ENCODE measurements around the gene LCP2.
A peak's percentile ranks its signal among the peaks of the same experiment; 100 is the strongest.

LCP2 gene

GRCh38 chr5:170297589-170298462, at the start of gene LCP2:
LCP2 (minus strand) TSS chr5:170297777; CDS start chr5:170297611, 166 bp downstream.
- Mint-ChIP-seq H3K27ac (peak within 1 kb of the TSS; percentile 96), H3K4me1 (ENCODE audit: low read depth) (peaks cover 72% of the 10 kb centered on the region)

DNA sequence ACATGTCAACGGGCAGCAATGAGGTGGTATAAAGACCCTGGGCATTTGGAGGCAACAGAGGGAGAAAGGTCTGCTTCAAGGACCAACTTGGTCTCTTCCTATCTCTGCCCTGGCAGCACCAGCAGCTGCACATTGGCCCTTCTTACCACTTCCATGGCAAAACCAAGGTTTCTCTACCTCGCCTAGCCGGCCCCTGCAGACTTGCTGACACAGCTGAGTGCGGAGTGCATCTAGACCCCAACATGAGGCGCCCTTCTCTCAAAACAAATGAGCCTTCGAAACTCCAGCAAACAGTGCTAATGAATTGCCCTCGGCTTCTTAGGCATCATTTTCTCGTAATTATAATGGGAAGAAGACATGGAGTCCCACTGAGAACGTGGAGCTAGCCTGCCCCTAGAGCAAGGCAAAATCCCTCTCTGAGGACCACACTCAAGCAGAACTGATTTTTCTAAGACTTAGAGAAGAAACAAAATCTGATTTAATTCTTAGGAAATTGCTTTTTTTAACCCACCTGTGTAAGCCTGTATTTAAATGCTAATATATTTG, 49.5 kb upstream of the LCP2 start:
- Mint-ChIP-seq H3K36me3 (no peaks in the 10 kb centered on the region), H3K4me1 (ENCODE audit: low read depth) (no peaks in the 10 kb centered on the region), H3K9me3 (ENCODE audit: low read depth) (no peaks in the 10 kb centered on the region), H3K4me3 (no peak overlapping the region), H3K27ac (no peak overlapping the region), H3K27me3 (no peaks in the 10 kb centered on the region)

More at GRCh38 chr5:170297589-170298462, at the start of gene LCP2:
- Mint-ChIP-seq H3K36me3 (peaks cover 12% of the 10 kb centered on the region), H3K27me3 (no peaks in the 10 kb centered on the region), H3K9me3 (ENCODE audit: low read depth) (no peaks in the 10 kb centered on the region), H3K4me3 (peak within 1 kb of the TSS; percentile 100)

GRCh38 chr5:170345971-170346370, 48.4 kb upstream of the LCP2 start:
- H3K27me3 Mint-ChIP-seq = no peaks in the 10 kb centered on the region
- no peaks in the 10 kb centered on the region for H3K4me1 Mint-ChIP-seq (ENCODE audit: low read depth)
- H3K36me3 Mint-ChIP-seq = no peaks in the 10 kb centered on the region
- no peak overlapping the region for H3K27ac Mint-ChIP-seq
- H3K9me3 Mint-ChIP-seq (ENCODE audit: low read depth) = no peaks in the 10 kb centered on the region
- H3K4me3 Mint-ChIP-seq = no peak overlapping the region

- Mint-ChIP-seq H3K27ac (no peak overlapping the region), H3K9me3 (ENCODE audit: low read depth) (no peaks in the 10 kb centered on the region), H3K27me3 (no peaks in the 10 kb centered on the region), H3K4me1 (ENCODE audit: low read depth) (peaks cover 9% of the 10 kb centered on the region), H3K4me3 (no peak overlapping the region), H3K36me3 (no peaks in the 10 kb centered on the region)
Observed at GRCh38 chr5:170343177-170343576, 45.6 kb upstream of the LCP2 start.

- H3K27ac Mint-ChIP-seq = no peak overlapping the region
- H3K4me3 Mint-ChIP-seq = no peak overlapping the region
- no peaks in the 10 kb centered on the region for H3K9me3 Mint-ChIP-seq (ENCODE audit: low read depth)
- peaks cover 18% of the 10 kb centered on the region for H3K4me1 Mint-ChIP-seq (ENCODE audit: low read depth)
- H3K36me3 Mint-ChIP-seq = no peaks in the 10 kb centered on the region
- no peaks in the 10 kb centered on the region for H3K27me3 Mint-ChIP-seq
Observed at GRCh38 chr5:170342153-170342725, 44.7 kb upstream of the LCP2 start.

DNA sequence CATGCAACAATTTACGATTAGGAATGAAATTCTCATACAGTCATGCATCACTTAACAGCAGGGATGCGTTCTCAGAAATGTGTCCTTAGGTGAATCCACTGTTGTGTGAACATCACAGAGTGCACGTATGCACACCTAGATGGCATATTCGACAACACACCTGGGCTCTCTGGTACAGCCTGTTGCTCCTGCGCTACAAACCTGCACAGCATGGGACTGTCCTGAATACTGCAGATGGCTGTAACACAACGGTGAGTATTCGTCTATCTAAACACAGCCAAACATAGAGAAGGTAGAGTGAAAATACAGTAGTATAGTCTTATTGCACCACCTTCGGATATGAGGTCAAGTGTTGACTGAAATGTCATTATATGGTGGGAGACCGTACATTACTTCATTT, 44.0 kb upstream of the LCP2 start:
- Mint-ChIP-seq H3K4me3 (no peak overlapping the region), H3K27me3 (no peaks in the 10 kb centered on the region), H3K4me1 (ENCODE audit: low read depth) (peaks cover 25% of the 10 kb centered on the region), H3K27ac (no peak overlapping the region), H3K9me3 (ENCODE audit: low read depth) (no peaks in the 10 kb centered on the region), H3K36me3 (no peaks in the 10 kb centered on the region)

GRCh38 chr5:170339780-170340167, 42.2 kb upstream of the LCP2 start:
- Mint-ChIP-seq H3K4me3 (no peak overlapping the region), H3K27me3 (no peaks in the 10 kb centered on the region), H3K27ac (no peak overlapping the region), H3K36me3 (no peaks in the 10 kb centered on the region), H3K4me1 (ENCODE audit: low read depth) (peaks cover 37% of the 10 kb centered on the region), H3K9me3 (ENCODE audit: low read depth) (no peaks in the 10 kb centered on the region)

- H3K27ac Mint-ChIP-seq = peak overlapping the region; percentile 86
- H3K27me3 Mint-ChIP-seq = no peaks in the 10 kb centered on the region
- no peaks in the 10 kb centered on the region for H3K36me3 Mint-ChIP-seq
- no peak overlapping the region for H3K4me3 Mint-ChIP-seq
- H3K4me1 Mint-ChIP-seq (ENCODE audit: low read depth) = peaks cover 37% of the 10 kb centered on the region
- no peaks in the 10 kb centered on the region for H3K9me3 Mint-ChIP-seq (ENCODE audit: low read depth)
Observed at GRCh38 chr5:170338933-170339779, 41.6 kb upstream of the LCP2 start.

- H3K9me3 Mint-ChIP-seq (ENCODE audit: low read depth) = no peaks in the 10 kb centered on the region
- peaks cover 37% of the 10 kb centered on the region for H3K4me1 Mint-ChIP-seq (ENCODE audit: low read depth)
- H3K27ac Mint-ChIP-seq = peak overlapping the region; percentile 86
Observed at GRCh38 chr5:170338291-170338690, 40.7 kb upstream of the LCP2 start.

DNA sequence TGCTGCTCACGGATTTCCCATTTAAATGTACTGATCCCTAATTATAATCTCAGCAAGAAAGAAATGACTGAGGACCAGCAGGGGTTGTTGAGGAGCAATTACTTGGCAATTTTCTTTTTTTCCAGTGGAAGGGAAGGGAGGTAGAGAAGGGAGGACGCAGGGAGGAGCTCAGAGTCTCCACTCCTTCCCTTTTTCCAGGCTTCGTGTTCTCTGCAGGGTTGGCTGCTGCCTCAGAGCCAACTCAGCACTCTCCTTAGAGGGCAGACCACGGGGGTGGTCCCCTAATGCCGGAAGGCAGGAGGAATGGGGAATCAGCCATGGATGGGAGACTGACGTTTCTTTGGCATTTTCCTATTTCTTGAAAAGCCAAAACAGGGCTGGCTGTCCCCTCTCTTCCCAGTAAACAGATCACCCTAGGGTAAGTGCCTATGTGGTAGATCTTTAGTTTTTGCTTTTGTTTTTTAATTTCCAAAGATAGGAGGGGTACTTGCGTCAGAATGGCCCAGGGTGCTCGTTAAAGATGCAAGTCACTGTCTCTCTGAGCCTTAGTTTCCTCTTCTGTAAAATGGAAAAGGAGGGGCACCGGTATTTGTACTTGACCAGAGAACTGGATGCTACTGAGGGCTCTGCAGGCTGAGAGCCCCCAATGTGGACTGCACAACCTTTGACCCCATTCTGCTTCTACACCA, 39.6 kb upstream of the LCP2 start:
- Mint-ChIP-seq H3K27ac (peak overlapping the region; percentile 96), H3K36me3 (no peaks in the 10 kb centered on the region), H3K4me1 (ENCODE audit: low read depth) (peaks cover 37% of the 10 kb centered on the region), H3K27me3 (no peaks in the 10 kb centered on the region), H3K9me3 (ENCODE audit: low read depth) (no peaks in the 10 kb centered on the region), H3K4me3 (no peak overlapping the region)

More at GRCh38 chr5:170338291-170338690, 40.7 kb upstream of the LCP2 start:
- Mint-ChIP-seq H3K36me3 (no peaks in the 10 kb centered on the region), H3K4me3 (no peak overlapping the region), H3K27me3 (no peaks in the 10 kb centered on the region)

DNA sequence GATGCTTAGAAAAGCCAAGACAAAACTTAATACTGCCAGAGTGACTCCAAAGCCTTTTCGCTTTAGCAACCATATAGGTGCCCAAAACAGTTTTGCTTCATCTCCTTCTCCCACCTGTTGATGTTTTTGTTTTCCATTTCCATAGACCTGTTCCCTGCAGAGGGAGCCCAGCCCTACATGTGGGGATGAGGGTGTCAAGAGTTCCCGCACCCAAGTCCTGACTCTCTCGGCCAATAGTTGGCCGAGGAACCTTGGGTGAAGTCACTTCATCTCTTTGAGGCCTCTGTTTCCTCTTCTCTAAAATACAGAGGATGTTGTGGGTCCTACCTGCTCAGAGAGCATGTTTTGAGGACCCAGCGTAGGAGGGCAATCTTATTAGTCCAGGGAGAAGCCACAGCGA, 38.5 kb upstream of the LCP2 start:
- peaks cover 37% of the 10 kb centered on the region for H3K4me1 Mint-ChIP-seq (ENCODE audit: low read depth)
- H3K4me3 Mint-ChIP-seq = peak overlapping the region; percentile 73
- no peaks in the 10 kb centered on the region for H3K36me3 Mint-ChIP-seq
- H3K9me3 Mint-ChIP-seq (ENCODE audit: low read depth) = no peaks in the 10 kb centered on the region
- no peaks in the 10 kb centered on the region for H3K27me3 Mint-ChIP-seq
- peak overlapping the region; percentile 96 for H3K27ac Mint-ChIP-seq

GRCh38 chr5:170334626-170335025, 37.0 kb upstream of the LCP2 start:
- no peaks in the 10 kb centered on the region for H3K36me3 Mint-ChIP-seq
- H3K4me1 Mint-ChIP-seq (ENCODE audit: low read depth) = peaks cover 37% of the 10 kb centered on the region
- H3K27ac Mint-ChIP-seq = no peak overlapping the region
- no peaks in the 10 kb centered on the region for H3K27me3 Mint-ChIP-seq
- H3K9me3 Mint-ChIP-seq (ENCODE audit: low read depth) = no peaks in the 10 kb centered on the region
- H3K4me3 Mint-ChIP-seq = no peak overlapping the region

DNA sequence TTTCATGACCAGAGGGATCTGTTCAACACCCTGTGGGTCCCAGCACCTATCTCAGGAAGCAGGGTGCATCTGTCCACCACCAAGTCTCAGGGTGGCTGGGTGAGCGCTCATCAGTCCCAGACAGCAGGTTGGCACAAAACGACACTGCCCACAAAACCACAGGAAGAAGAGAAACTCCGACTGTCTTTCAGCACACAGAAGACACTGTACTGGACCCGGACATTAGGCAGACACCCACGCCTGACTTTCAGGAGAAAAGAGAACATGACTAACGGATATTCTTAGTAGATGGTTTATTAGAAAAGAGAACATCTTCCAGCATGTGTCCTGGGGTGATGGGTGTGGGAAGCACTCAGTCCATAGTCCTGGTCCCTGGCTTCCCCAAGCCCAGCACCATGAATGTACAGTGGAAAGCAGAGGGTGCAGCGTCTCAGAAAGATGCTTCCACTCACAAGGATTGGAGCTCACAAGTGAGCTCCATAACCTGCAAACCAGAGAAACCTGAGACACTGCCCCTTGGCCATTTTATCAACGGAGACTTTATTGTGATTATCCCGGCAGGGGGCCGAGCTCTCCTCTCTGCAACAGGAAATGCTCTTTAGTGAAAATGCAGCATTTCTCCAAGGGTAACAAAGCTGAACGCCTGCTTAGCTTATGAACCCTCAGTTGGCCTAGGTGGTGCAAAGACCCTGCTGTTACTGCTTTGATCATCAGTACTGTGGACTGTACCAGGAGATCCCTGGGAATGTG, 35.8 kb upstream of the LCP2 start:
- no peak overlapping the region for H3K4me3 Mint-ChIP-seq
- H3K9me3 Mint-ChIP-seq (ENCODE audit: low read depth) = no peaks in the 10 kb centered on the region
- H3K27ac Mint-ChIP-seq = no peak overlapping the region
- H3K27me3 Mint-ChIP-seq = no peaks in the 10 kb centered on the region
- peaks cover 30% of the 10 kb centered on the region for H3K4me1 Mint-ChIP-seq (ENCODE audit: low read depth)
- no peaks in the 10 kb centered on the region for H3K36me3 Mint-ChIP-seq

GRCh38 chr5:170332058-170332457, 34.5 kb upstream of the LCP2 start:
- Mint-ChIP-seq H3K9me3 (ENCODE audit: low read depth) (no peaks in the 10 kb centered on the region), H3K27ac (no peak overlapping the region)

More at GRCh38 chr5:170332058-170332457, 34.5 kb upstream of the LCP2 start:
- Mint-ChIP-seq H3K4me3 (no peak overlapping the region), H3K27me3 (no peaks in the 10 kb centered on the region), H3K36me3 (no peaks in the 10 kb centered on the region), H3K4me1 (ENCODE audit: low read depth) (peaks cover 17% of the 10 kb centered on the region)

Data from activated naive CD8-positive, alpha-beta T cell (primary cell).